Fibroblast of lung (primary cell): ENCODE results near the gene CSGALNACT2.

Experiments
- CTCF ChIP-seq, 2 donors: IDR thresholded peaks in 1 of 2; conservative IDR thresholded peaks in 1 of 2; 1 replicate in 1 of 2; 2 replicates in 1 of 2; pipeline ENCODE4 v1.5.1; 2011 to 2012; ENCODE audit warnings: low read length in 2 of 2, control low read depth in 1 of 2, inconsistent platforms in 1 of 2, low read depth in 1 of 2, mild to moderate bottlenecking in 1 of 2
- EZH2 ChIP-seq: IDR thresholded peaks from 2 replicates; pipeline ENCODE4 v1.5.1; 2012; ENCODE audit warnings: low read length, control low read depth, mild to moderate bottlenecking; ENCODE audit errors: missing control alignments

- TF ChIP-seq CTCF (conservative IDR thresholded peaks at IDR 0.05 in 1 of 2, IDR thresholded peaks at IDR 0.05 in 1 of 2; ENCODE audit: low read depth in 1 of 2, low read length in 2 of 2): no peak
- TF ChIP-seq EZH2: no peak
Measured at GRCh38 chr10:43195557-43195956, 57.3 kb downstream of the CSGALNACT2 start.
